HepG2 (cell line): ENCODE data around the gene PNPLA3. TPM values are rescaled to one million over a fixed set of nuclear protein-coding genes. Genes with fewer than 3 reads are reported as not detected.

ENCODE experiments used
- ATAC-seq: fragments of 200-7000 bp; cut with Tn5 transposase; 3 replicates; pipeline ENCODE4 v1.9.1; 2020; ENCODE audit warnings: mild to moderate bottlenecking, moderate library complexity
- BruUV-seq: library from RNA; stranded (reverse); fragments of 400-500 nt; replicated peaks from 2 replicates; lab custom pipeline; 2021; lab: Mats Ljungman, UMichigan
- CTCF ChIA-PET: fragments of 300-600 bp; formaldehyde crosslinking; extraction: SDS; loops from one replicate; lab custom pipeline; 2021; ENCODE audit warnings: low total read pairs, inconsistent platforms, low intra/inter-chr PET ratio; lab: Yijun Ruan, JAX
- POLR2A ChIA-PET: fragments of 350-600 bp; sonication (Branson Sonifier 250); formaldehyde crosslinking; loops from one replicate; lab custom pipeline; 2020; ENCODE audit warnings: antibody characterized with exemption, inconsistent platforms; lab: Yijun Ruan, JAX
- DNase-seq: peaks from one replicate; pipeline ENCODE4 v3.0.0-alpha.2; 2015; ENCODE audit warnings: low spot score
- FAIRE-seq: peaks from 3 replicates; lab custom pipeline; 2011; peaks lifted over from hg19 to GRCh38; lab: Jason Lieb, UNC
- H2AFZ ChIP-seq: one replicate; pipeline ENCODE4 v1.6.1; 2011; ENCODE audit warnings: low read length, inconsistent platforms
- H3K27ac ChIP-seq: fragments of 300-600 bp; 3 replicates; pipeline ENCODE4 v1.8.0; 2011; ENCODE audit warnings: mixed run types, mild to moderate bottlenecking, mixed read lengths, low read length, inconsistent platforms; ENCODE audit not compliant: insufficient read depth; ENCODE audit errors: extremely low read length
- H3K27me3 ChIP-seq, 2 experiments: fragments of 200-600 bp in 1 of 2; 2 replicates in 1 of 2; 3 replicates in 1 of 2; pipeline versions ENCODE4 v1.6.0 to v1.8.0; 2011; ENCODE audit warnings: low read length in 2 of 2, mild to moderate bottlenecking in 2 of 2, moderate library complexity in 2 of 2, inconsistent platforms in 1 of 2; ENCODE audit not compliant: insufficient read depth in 2 of 2, control insufficient read depth in 1 of 2
- H3K36me3 ChIP-seq, 2 experiments: fragments of 200-600 bp in 1 of 2; replicated peaks in 1 of 2; 2 replicates in 1 of 2; 3 replicates in 1 of 2; pipeline versions ENCODE4 v1.5.1 to v1.8.0; 2011; ENCODE audit warnings: low read length in 2 of 2, inconsistent platforms in 1 of 2; ENCODE audit not compliant: insufficient read depth in 2 of 2, control insufficient read depth in 1 of 2
- H3K4me1 ChIP-seq: 2 replicates; pipeline ENCODE4 v1.5.1; 2012; ENCODE audit warnings: low read length, inconsistent platforms; ENCODE audit not compliant: insufficient read depth
- H3K4me2 ChIP-seq: 2 replicates; pipeline ENCODE4 v1.6.0; 2011; ENCODE audit warnings: low read depth, low read length, inconsistent platforms
- H3K4me3 ChIP-seq, 3 experiments: fragments of 200-600 bp in 1 of 3; sonication (generic), shearing (Covaris generic) in 1 of 3; replicated peaks in 1 of 3; 2 replicates each; pipeline ENCODE4 v1.5.1; 2011 to 2016; ENCODE audit warnings: low read length in 3 of 3, inconsistent platforms in 2 of 3, low read depth in 2 of 3, mild to moderate bottlenecking in 2 of 3, control low read depth in 1 of 3, mixed read lengths in 1 of 3; ENCODE audit not compliant: insufficient read depth in 1 of 3
- H3K79me2 ChIP-seq: one replicate; pipeline ENCODE4 v1.6.1; 2011; ENCODE audit warnings: low read length, inconsistent platforms; ENCODE audit not compliant: insufficient read depth
- H3K9ac ChIP-seq: 2 replicates; pipeline ENCODE4 v1.6.0; 2011; ENCODE audit warnings: mild to moderate bottlenecking, low read depth, low read length, inconsistent platforms; ENCODE audit not compliant: insufficient read depth
- H3K9me3 ChIP-seq: 2 replicates; pipeline ENCODE4 v1.5.1; 2012; ENCODE audit warnings: mild to moderate bottlenecking, low read length
- H4K20me1 ChIP-seq: 2 replicates; pipeline ENCODE4 v1.6.0; 2011; ENCODE audit warnings: inconsistent platforms, mild to moderate bottlenecking, low read length, moderate library complexity; ENCODE audit not compliant: insufficient read depth
- ATF7-NPFF ChIP-seq: sonication (generic); formaldehyde crosslinking; IDR thresholded peaks from 2 replicates; pipeline ENCODE4 v1.8.1; 2023; ENCODE audit warnings: mild to moderate bottlenecking, low read depth, missing genetic modification reagents, moderate library complexity
- ATM ChIP-seq: fragments of 450-650 bp; IDR thresholded peaks from 2 replicates; pipeline ENCODE4 v1.7.1; 2017; ENCODE audit warnings: mild to moderate bottlenecking, borderline replicate concordance
- CBX1 ChIP-seq: IDR thresholded peaks from one replicate; pipeline ENCODE4 v1.6.1; 2016; ENCODE audit warnings: antibody characterized with exemption, low read depth
- GTF3A ChIP-seq: sonication (generic); formaldehyde crosslinking; conservative IDR thresholded peaks from 2 replicates; pipeline ENCODE4 v1.4.0; 2020; ENCODE audit warnings: mild to moderate bottlenecking, missing genetic modification reagents
- HIVEP1 ChIP-seq: sonication (generic); formaldehyde crosslinking; IDR thresholded peaks from 2 replicates; pipeline ENCODE4 v1.4.0; 2020; ENCODE audit warnings: mild to moderate bottlenecking, missing genetic modification reagents
- KLF9 ChIP-seq: IDR thresholded peaks from 2 replicates; pipeline ENCODE4 v1.6.1; 2016; ENCODE audit warnings: low read depth
- LCORL ChIP-seq, 2 experiments: fragments of 450-650 bp in 1 of 2; sonication (generic) in 1 of 2; formaldehyde crosslinking in 1 of 2; IDR thresholded peaks; 2 replicates each; pipeline versions ENCODE4 v1.5.0 to v1.6.1; 2017 to 2020; ENCODE audit warnings: antibody characterized with exemption in 1 of 2, missing genetic modification reagents in 1 of 2
- MBD4 ChIP-seq: IDR thresholded peaks from 2 replicates; pipeline ENCODE4 v1.6.1; 2012; ENCODE audit warnings: low read length, inconsistent platforms, borderline replicate concordance
- MEIS2 ChIP-seq: sonication (generic); formaldehyde crosslinking; IDR thresholded peaks from 2 replicates; pipeline ENCODE4 v1.9.0; 2021; ENCODE audit warnings: mild to moderate bottlenecking, missing genetic modification reagents
- NCOA5 ChIP-seq: sonication (generic); formaldehyde crosslinking; IDR thresholded peaks from 2 replicates; pipeline ENCODE4 v1.4.0; 2020; ENCODE audit warnings: missing genetic modification reagents
- NFYB ChIP-seq: sonication (generic); formaldehyde crosslinking; IDR thresholded peaks from 2 replicates; pipeline ENCODE4 v1.4.0; 2020; ENCODE audit warnings: missing genetic modification reagents
- RORA ChIP-seq: sonication (generic); formaldehyde crosslinking; IDR thresholded peaks from 2 replicates; pipeline ENCODE4 v1.5.0; 2020; ENCODE audit warnings: mild to moderate bottlenecking, missing genetic modification reagents, moderate library complexity
- SP4 ChIP-seq: sonication (generic); formaldehyde crosslinking; IDR thresholded peaks from 2 replicates; pipeline ENCODE4 v1.8.1; 2023; ENCODE audit warnings: mild to moderate bottlenecking, missing genetic modification reagents
- ZBTB38 ChIP-seq: sonication (generic); formaldehyde crosslinking; IDR thresholded peaks from 2 replicates; pipeline ENCODE4 v1.5.1; 2020; ENCODE audit warnings: mild to moderate bottlenecking, missing genetic modification reagents
- ZBTB4 ChIP-seq: sonication (generic); formaldehyde crosslinking; IDR thresholded peaks from 2 replicates; pipeline ENCODE4 v1.4.0; 2020; ENCODE audit warnings: missing genetic modification reagents, mild to moderate bottlenecking, borderline replicate concordance
- ZMYM3 ChIP-seq: sonication (generic); formaldehyde crosslinking; IDR thresholded peaks from 2 replicates; pipeline ENCODE4 v1.5.1; 2020; ENCODE audit warnings: mild to moderate bottlenecking, missing genetic modification reagents
- ZNF121 ChIP-seq: sonication (generic); formaldehyde crosslinking; IDR thresholded peaks from 2 replicates; pipeline ENCODE4 v1.5.0; 2020; ENCODE audit warnings: mild to moderate bottlenecking, missing genetic modification reagents
- ZNF33B ChIP-seq: sonication (generic); formaldehyde crosslinking; IDR thresholded peaks from 2 replicates; pipeline ENCODE4 v1.5.1; 2020; ENCODE audit warnings: mild to moderate bottlenecking, missing genetic modification reagents
- ZNF577 ChIP-seq: sonication (generic); formaldehyde crosslinking; IDR thresholded peaks from 2 replicates; pipeline ENCODE4 v1.4.0; 2020; ENCODE audit warnings: mild to moderate bottlenecking, low read depth, missing genetic modification reagents, borderline replicate concordance
- WGBS: methylation state at CpG from one replicate; pipeline ENCODE4 v1.1.6; 2017; ENCODE audit warnings: low lambda C conversion rate; 5-methylcytosine and 5-hydroxymethylcytosine counted together
- in situ Hi-C: cut with HindIII; loops from 2 replicates; pipeline ENCODE4 v1.10.0; 2017; ENCODE audit warnings: low pct_unique_long_range_greater_than_20kb; ENCODE audit not compliant: extremely low pct_ligation_motif_present
- intact Hi-C: fragments of 100-400 bp; cut with micrococcal nuclease; formaldehyde crosslinking; loops from one replicate; pipeline ENCODE4 v1.10.0; 2022; ENCODE audit not compliant: unreplicated experiment
- polyA plus RNA-seq, 8 experiments: library from polyadenylated mRNA; depleted of rRNA in 3 of 8; stranded (reverse) in 7 of 8; unstranded in 1 of 8; fragments of >200 nt; fragmentation: Illumina TruSeq in 4 of 8; extraction: Trizol in 4 of 8; gene quantifications; 2 replicates each; pipeline versions ENCODE4 v1.2.1 to v1.2.3, GENCODE V29; 2011 to 2016; ENCODE audit warnings: low read depth in 4 of 8, missing spikeins in 1 of 8, mixed read lengths in 1 of 8; ENCODE audit not compliant: insufficient read depth in 1 of 8
- total RNA-seq, 5 experiments: library from RNA; depleted of rRNA; stranded (reverse); fragments of >200 nt; fragmentation: Illumina TruSeq; extraction: Trizol; gene quantifications; 2 replicates each; pipeline ENCODE4 v1.2.3, GENCODE V29; 2016; ENCODE audit warnings: low read depth in 1 of 5
- TF ChIP-seq, protein P1 (sequence below), 2 experiments: fragments of 450-650 bp in 1 of 2; sonication (generic) in 1 of 2; formaldehyde crosslinking; IDR thresholded peaks; 2 replicates each; pipeline versions ENCODE4 v1.5.0 to v1.8.0; 2020 to 2022; ENCODE audit warnings: mild to moderate bottlenecking in 1 of 2, missing genetic modification reagents in 1 of 2

Gene PNPLA3
- total and polyA plus RNA-seq, 2 of the 13 experiments (the other 11 are each of a cell fraction or from before 2014, with no cell fraction given), result 16.9 to 19.8 TPM

GRCh38 chr22:43976861-43977795 is 53.5 kb downstream of the PNPLA3 start:
- in situ Hi-C loops, result no loop called here

More at GRCh38 chr22:43976861-43977795, 53.5 kb downstream of the PNPLA3 start:
- H3K79me2 ChIP-seq, result no peaks in the 10 kb centered on the region
- FAIRE-seq, result no peak
- DNase-seq, result no peak
- H3K4me2 ChIP-seq, result no peak overlapping the region
- H2AFZ ChIP-seq, result no peak overlapping the region
- H3K27ac ChIP-seq, result no peak overlapping the region
- BruUV-seq, result no TSS peak
- peaks cover 27 to 82% of the 10 kb centered on the region in 2 experiments for H3K36me3 ChIP-seq
- no peaks in the 10 kb centered on the region for H3K27me3 ChIP-seq
- WGBS, result 96% methylated on average over 16 of the region's 19 CpGs
- no peak for ATAC-seq
- H3K4me1 ChIP-seq, result no peaks in the 10 kb centered on the region
- H4K20me1 ChIP-seq, result no peaks in the 10 kb centered on the region
- H3K4me3 ChIP-seq, result no peak overlapping the region
- H3K9me3 ChIP-seq, result no peaks in the 10 kb centered on the region
- POLR2A ChIA-PET, result no interaction called here
- TF ChIP-seq ZNF577 (no peak), KLF9 (CRISPR knock-in tag) (no peak), ATM (no peak), ZNF33B (CRISPR knock-in tag) (no peak), RORA (CRISPR knock-in tag) (no peak), MEIS2 (no peak), ZBTB38 (no peak), ZNF121 (CRISPR knock-in tag) (no peak), CBX1 (no peak), NCOA5 (CRISPR knock-in tag) (no peak), ZBTB4 (CRISPR knock-in tag) (no peak), ATF7-NPFF (CRISPR knock-in tag) (no peak), MBD4 (no peak), LCORL (IDR thresholded peaks at IDR 0.05) (no peak), LCORL (CRISPR knock-in tag; IDR thresholded peaks at IDR 0.05) (no peak), GTF3A (CRISPR knock-in tag) (no peak), ZMYM3 (CRISPR knock-in tag) (no peak), NFYB (CRISPR knock-in tag) (no peak), SP4 (CRISPR knock-in tag) (no peak), HIVEP1 (CRISPR knock-in tag) (no peak)
- TF ChIP-seq, protein P1, sequence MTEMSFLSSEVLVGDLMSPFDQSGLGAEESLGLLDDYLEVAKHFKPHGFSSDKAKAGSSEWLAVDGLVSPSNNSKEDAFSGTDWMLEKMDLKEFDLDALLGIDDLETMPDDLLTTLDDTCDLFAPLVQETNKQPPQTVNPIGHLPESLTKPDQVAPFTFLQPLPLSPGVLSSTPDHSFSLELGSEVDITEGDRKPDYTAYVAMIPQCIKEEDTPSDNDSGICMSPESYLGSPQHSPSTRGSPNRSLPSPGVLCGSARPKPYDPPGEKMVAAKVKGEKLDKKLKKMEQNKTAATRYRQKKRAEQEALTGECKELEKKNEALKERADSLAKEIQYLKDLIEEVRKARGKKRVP (CRISPR knock-in tag; IDR thresholded peaks at IDR 0.05), result no peak
- H3K9ac ChIP-seq, result no peak overlapping the region
- intact Hi-C loops, result no loop called here
- CTCF ChIA-PET, result no interaction called here
